Measurements from ENCODE around the gene OR2W1. TPM values are rescaled to one million over a fixed set of nuclear protein-coding genes. Genes with fewer than 3 reads are reported as not detected.

Gene OR2W1
- total RNA-seq, 1 experiment from 2014 or later: not detected

DNA sequence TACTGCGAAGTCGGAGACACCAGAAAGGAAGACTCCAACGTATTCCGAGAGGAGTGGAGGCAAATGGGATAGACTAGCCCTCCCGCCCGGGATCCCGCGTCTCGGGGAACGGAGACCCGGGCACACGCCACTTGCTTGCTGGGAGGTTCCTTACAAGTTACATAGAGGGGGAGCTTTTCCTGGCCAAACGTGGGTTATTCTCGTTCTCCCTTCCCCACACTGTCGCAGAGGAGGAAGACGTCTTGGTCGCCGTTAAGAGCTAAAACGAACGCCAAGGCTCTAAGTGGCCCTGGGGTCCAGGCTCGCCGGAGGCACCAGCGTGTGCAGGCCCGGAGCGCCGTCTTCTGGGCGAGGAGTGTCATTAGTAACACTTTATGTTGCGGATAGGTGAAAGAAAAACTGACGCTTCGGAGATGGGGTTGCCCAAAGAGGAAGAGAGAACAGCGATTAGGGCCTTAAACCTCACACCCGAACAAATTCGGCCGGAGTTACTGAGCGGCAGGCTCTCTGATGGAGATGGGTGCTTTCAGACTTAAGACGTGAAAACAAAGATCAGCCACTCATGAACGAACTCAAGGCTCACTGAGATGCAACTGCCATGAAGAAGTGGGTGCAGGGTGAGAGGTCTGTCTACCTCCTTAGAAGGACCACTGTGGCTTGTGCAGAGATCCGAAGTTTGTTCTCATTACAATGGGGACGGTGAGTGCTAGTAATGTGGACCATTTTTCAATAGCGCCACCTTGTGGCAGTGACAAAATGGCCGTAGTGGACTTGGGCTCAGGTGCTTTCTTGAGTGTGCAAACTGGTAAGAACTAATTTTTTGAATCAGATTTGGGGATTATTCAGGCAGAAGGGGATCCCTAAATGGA lies 28.2 kb downstream of the OR2W1 start:
- POLR2A ChIA-PET: interaction anchor here (0.6 kb wide), 1 partner anchor 32 kb away, joined by 7 read pairs; no protein-coding TSS in a partner anchor
- in situ Hi-C loops (cut with HindIII; ENCODE audit: low pct_unique_long_range_greater_than_20kb, low sequenced_read_pairs): no loop called here
- Histone ChIP-seq H3K4me3 (ENCODE audit: low read depth in 2 of 2, low read length in 2 of 2) (peak overlapping the region; percentile 66 to 99), H3K27me3 (ENCODE audit: control insufficient read depth, insufficient read depth, low read length) (no peaks in the 10 kb centered on the region), H3K4me1 (ENCODE audit: control insufficient read depth, insufficient read depth, low read length) (no peaks in the 10 kb centered on the region), H3K36me3 (ENCODE audit: control insufficient read depth, insufficient read depth, low read length) (no peaks in the 10 kb centered on the region), H3K27ac (ENCODE audit: low read length) (peak overlapping the region; percentile 81), H3K9me3 (ENCODE audit: control insufficient read depth, insufficient read depth, low read depth, low read length) (no peaks in the 10 kb centered on the region)
- intact Hi-C loops (cut with micrococcal nuclease; ENCODE audit: unreplicated experiment): loop anchor here (1.0 to 2.0 kb wide), 3 partner anchors 27 to 180 kb away; no protein-coding TSS in a partner anchor
- no TSS peak for BruUV-seq (replicated peaks)
- CTCF ChIA-PET: interaction anchor here (0.5 to 1.3 kb wide), 4 partner anchors 178 to 1793 kb away, joined by 3 to 7 read pairs (median 4); no protein-coding TSS in a partner anchor
- peak; percentile 76 for DNase-seq (ENCODE audit: low read depth, low spot score)
- TF ChIP-seq SIN3A (IDR thresholded peaks at IDR 0.05; ENCODE audit: borderline replicate concordance, insufficient read depth, low read depth, low read length) (no peak), POLR2AphosphoS5 (IDR thresholded peaks at IDR 0.05; ENCODE audit: low read depth, low read length) (no peak)
- TF ChIP-seq, protein P1, sequence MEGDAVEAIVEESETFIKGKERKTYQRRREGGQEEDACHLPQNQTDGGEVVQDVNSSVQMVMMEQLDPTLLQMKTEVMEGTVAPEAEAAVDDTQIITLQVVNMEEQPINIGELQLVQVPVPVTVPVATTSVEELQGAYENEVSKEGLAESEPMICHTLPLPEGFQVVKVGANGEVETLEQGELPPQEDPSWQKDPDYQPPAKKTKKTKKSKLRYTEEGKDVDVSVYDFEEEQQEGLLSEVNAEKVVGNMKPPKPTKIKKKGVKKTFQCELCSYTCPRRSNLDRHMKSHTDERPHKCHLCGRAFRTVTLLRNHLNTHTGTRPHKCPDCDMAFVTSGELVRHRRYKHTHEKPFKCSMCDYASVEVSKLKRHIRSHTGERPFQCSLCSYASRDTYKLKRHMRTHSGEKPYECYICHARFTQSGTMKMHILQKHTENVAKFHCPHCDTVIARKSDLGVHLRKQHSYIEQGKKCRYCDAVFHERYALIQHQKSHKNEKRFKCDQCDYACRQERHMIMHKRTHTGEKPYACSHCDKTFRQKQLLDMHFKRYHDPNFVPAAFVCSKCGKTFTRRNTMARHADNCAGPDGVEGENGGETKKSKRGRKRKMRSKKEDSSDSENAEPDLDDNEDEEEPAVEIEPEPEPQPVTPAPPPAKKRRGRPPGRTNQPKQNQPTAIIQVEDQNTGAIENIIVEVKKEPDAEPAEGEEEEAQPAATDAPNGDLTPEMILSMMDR (IDR thresholded peaks at IDR 0.05): peak; percentile 93
- peak; percentile 96 for ATAC-seq

DNA sequence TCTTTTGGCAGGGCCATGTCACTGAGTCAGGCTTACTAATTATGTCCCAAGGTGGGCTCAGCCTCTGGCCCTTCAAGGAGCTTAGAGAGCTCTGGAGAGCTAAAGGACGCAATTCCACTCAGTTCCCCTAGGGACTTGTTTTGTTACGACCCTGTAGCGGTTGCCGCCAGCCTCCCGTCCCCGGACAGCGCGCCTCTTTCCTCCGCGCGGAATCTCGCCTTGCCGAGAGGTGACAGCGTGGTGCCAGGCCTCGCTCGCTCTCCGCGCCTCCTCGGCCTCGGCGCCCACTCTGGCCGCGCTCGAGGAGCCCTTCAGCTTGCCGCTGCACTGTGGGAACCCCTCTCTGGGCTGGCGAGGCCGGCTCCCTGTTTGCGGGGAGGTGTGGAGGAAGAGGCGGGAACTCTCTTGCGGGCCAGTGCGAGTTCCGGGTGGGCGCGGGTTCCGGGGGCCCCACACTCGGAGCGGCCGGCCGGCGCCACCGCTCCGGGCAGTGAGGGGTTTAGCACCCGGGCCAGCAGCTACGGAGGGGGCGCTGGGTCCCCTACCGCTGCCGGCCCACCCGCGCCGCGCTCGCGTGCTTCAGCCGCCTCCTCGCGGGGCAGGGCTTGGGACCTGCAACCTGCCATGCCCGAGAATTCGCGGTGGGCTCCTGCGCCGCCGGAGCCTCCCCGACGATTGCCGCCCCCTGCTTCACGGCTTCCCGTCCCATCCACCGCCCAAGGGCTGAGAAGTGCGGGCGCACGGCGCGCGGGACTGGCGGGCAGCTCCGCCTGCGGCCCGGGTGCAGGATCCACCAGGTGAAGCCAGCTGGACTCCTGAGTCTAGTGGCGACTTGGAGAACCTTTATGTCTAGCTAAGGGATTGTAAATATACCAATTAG lies 30.0 kb downstream of the OR2W1 start:
- H3K36me3 ChIP-seq (ENCODE audit: control insufficient read depth, insufficient read depth, low read length): no peaks in the 10 kb centered on the region
- intact Hi-C loops (cut with micrococcal nuclease; ENCODE audit: unreplicated experiment): no loop called here
- ATAC-seq (no peak), DNase-seq (ENCODE audit: low read depth, low spot score) (no peak)
- POLR2A ChIA-PET: no interaction called here
- H3K27ac ChIP-seq (ENCODE audit: low read length): no peak overlapping the region
- in situ Hi-C loops (cut with HindIII; ENCODE audit: low pct_unique_long_range_greater_than_20kb, low sequenced_read_pairs): no loop called here
- no peaks in the 10 kb centered on the region for H3K4me1 ChIP-seq (ENCODE audit: control insufficient read depth, insufficient read depth, low read length)
- peaks cover under 1% of the 10 kb centered on the region; the same call in 1 of the 2 replicates for H3K27me3 ChIP-seq (ENCODE audit: control insufficient read depth, insufficient read depth, low read length)
- no peaks in the 10 kb centered on the region for H3K9me3 ChIP-seq (ENCODE audit: control insufficient read depth, insufficient read depth, low read depth, low read length)
- CTCF ChIA-PET: interaction anchor here (0.7 to 1.1 kb wide), 2 partner anchors 34 to 176 kb away, joined by 3 read pairs; no protein-coding TSS in a partner anchor
- BruUV-seq (replicated peaks): no TSS peak
- TF ChIP-seq, protein P2, sequence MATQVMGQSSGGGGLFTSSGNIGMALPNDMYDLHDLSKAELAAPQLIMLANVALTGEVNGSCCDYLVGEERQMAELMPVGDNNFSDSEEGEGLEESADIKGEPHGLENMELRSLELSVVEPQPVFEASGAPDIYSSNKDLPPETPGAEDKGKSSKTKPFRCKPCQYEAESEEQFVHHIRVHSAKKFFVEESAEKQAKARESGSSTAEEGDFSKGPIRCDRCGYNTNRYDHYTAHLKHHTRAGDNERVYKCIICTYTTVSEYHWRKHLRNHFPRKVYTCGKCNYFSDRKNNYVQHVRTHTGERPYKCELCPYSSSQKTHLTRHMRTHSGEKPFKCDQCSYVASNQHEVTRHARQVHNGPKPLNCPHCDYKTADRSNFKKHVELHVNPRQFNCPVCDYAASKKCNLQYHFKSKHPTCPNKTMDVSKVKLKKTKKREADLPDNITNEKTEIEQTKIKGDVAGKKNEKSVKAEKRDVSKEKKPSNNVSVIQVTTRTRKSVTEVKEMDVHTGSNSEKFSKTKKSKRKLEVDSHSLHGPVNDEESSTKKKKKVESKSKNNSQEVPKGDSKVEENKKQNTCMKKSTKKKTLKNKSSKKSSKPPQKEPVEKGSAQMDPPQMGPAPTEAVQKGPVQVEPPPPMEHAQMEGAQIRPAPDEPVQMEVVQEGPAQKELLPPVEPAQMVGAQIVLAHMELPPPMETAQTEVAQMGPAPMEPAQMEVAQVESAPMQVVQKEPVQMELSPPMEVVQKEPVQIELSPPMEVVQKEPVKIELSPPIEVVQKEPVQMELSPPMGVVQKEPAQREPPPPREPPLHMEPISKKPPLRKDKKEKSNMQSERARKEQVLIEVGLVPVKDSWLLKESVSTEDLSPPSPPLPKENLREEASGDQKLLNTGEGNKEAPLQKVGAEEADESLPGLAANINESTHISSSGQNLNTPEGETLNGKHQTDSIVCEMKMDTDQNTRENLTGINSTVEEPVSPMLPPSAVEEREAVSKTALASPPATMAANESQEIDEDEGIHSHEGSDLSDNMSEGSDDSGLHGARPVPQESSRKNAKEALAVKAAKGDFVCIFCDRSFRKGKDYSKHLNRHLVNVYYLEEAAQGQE (IDR thresholded peaks at IDR 0.05; ENCODE audit: insufficient read depth in 1 of 2, low read depth in 2 of 2, low read length in 1 of 2): no peak
- TF ChIP-seq, protein P1 (IDR thresholded peaks at IDR 0.05): no peak
- TF ChIP-seq POLR2AphosphoS5 (IDR thresholded peaks at IDR 0.05; ENCODE audit: low read depth, low read length): no peak
- no peak for TF ChIP-seq SIN3A (IDR thresholded peaks at IDR 0.05; ENCODE audit: borderline replicate concordance, insufficient read depth, low read depth, low read length)
- TF ChIP-seq TCF7L2 (IDR thresholded peaks at IDR 0.05; ENCODE audit: low read depth, low read length): no peak
- no peak overlapping the region for H3K4me3 ChIP-seq (ENCODE audit: low read depth in 2 of 2, low read length in 2 of 2)
